Thoracic aorta (tissue), 2 donors: ENCODE data around the gene SLC8A1. TPM values are rescaled to one million over a fixed set of nuclear protein-coding genes. Genes with fewer than 3 reads are reported as not detected.

Source experiments
- ATAC-seq: fragments of 150-250 bp; one replicate; pipeline ENCODE4 v1.8.0; 2017; ENCODE audit warnings: low read depth; ENCODE audit not compliant: insufficient number of reproducible peaks, low FRiP score
- DNase-seq: peaks from one replicate; pipeline ENCODE4 v3.0.0-alpha.2; 2020; ENCODE audit warnings: low spot score
- H3K27ac ChIP-seq, 2 donors: fragments of 200-600 bp; sonication (generic); 1 replicate in 1 of 2; 2 replicates in 1 of 2; pipeline ENCODE4 v1.5.1; 2016; ENCODE audit warnings: mild to moderate bottlenecking in 2 of 2, moderate library complexity in 2 of 2
- H3K27me3 ChIP-seq: fragments of 200-600 bp; sonication (generic); replicated peaks from 2 replicates; pipeline ENCODE4 v1.6.0; 2016; ENCODE audit warnings: mild to moderate bottlenecking; ENCODE audit not compliant: insufficient read depth
- H3K36me3 ChIP-seq: fragments of 200-600 bp; sonication (generic); one replicate; pipeline ENCODE4 v1.5.1; 2016
- H3K4me1 ChIP-seq, 2 donors: fragments of 200-600 bp; sonication (generic); 1 replicate in 1 of 2; 2 replicates in 1 of 2; pipeline versions ENCODE4 v1.5.1 to v1.6.0; 2016; ENCODE audit warnings: low read depth in 2 of 2, mild to moderate bottlenecking in 1 of 2; ENCODE audit not compliant: control insufficient read depth in 1 of 2
- H3K4me3 ChIP-seq: fragments of 200-600 bp; sonication (generic); 2 replicates; pipeline ENCODE4 v1.5.1; 2016; ENCODE audit warnings: mild to moderate bottlenecking
- H3K9me3 ChIP-seq: fragments of 200-600 bp; sonication (generic); 2 replicates; pipeline ENCODE4 v1.5.1; 2016
- CTCF ChIP-seq: fragments of 200-600 bp; sonication (generic); IDR thresholded peaks from one replicate; pipeline ENCODE4 v1.5.1; 2019; ENCODE audit warnings: antibody characterized with exemption
- total RNA-seq, 2 donors: library from RNA; depleted of rRNA; stranded (reverse); fragments of >200 nt; gene quantifications; one replicate each; pipeline versions ENCODE4 v1.1.0 to v1.2.3, GENCODE V29; 2016

SLC8A1 gene
- total RNA-seq, 2 donors from 2014 or later, result 13.7 to 31.2 TPM

DNA sequence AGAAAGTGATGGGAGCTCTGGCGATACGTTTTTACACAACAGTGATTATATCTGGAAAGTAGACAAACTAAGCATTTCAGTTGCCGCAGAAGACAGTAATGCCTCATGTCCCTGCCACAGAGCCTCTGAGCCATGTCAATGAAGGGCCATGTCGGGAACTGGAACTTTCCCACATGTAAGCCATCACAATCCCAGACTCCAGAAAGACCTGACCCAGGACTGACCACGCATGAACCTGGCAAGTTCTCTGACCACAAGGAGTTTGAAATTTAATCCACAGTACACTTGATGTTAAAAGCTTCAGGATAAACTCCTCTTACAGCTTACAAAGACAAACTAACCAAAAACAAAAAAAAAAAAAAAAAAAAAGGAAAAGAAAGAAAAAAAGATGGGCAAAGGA, 267.3 kb downstream of the SLC8A1 start:
- no peak for ATAC-seq
- no peak for DNase-seq
- no peak overlapping the region for H3K27ac ChIP-seq

GRCh38 chr2:40181855-40182254, 270.0 kb downstream of the SLC8A1 start:
- Histone ChIP-seq H3K27ac (no peak overlapping the region), H3K4me1 (peaks cover 0 to 6% of the 10 kb centered on the region in 2 donors), H3K27me3 (no peaks in the 10 kb centered on the region), H3K9me3 (no peaks in the 10 kb centered on the region), H3K36me3 (no peaks in the 10 kb centered on the region), H3K4me3 (no peak overlapping the region)
- DNase-seq (no peak), ATAC-seq (no peak)
- no peak for TF ChIP-seq CTCF

More for the DNA sequence above, 267.3 kb downstream of the SLC8A1 start:
- H3K4me3 ChIP-seq, result no peak overlapping the region
- no peaks in the 10 kb centered on the region for H3K36me3 ChIP-seq
- no peak for TF ChIP-seq CTCF
- H3K9me3 ChIP-seq, result no peaks in the 10 kb centered on the region
- peaks cover 0 to 6% of the 10 kb centered on the region in 2 donors for H3K4me1 ChIP-seq
- H3K27me3 ChIP-seq, result no peaks in the 10 kb centered on the region

- ATAC-seq, result no peak
Measured at GRCh38 chr2:40179801-40180200, 272.1 kb downstream of the SLC8A1 start.

GRCh38 chr2:40178971-40179370, 272.9 kb downstream of the SLC8A1 start:
- ATAC-seq, result no peak
- no peak overlapping the region for H3K4me3 ChIP-seq
- peaks cover 0 to 13% of the 10 kb centered on the region in 2 donors for H3K4me1 ChIP-seq
- no peak for DNase-seq
- H3K36me3 ChIP-seq, result no peaks in the 10 kb centered on the region
- no peaks in the 10 kb centered on the region for H3K9me3 ChIP-seq
- no peaks in the 10 kb centered on the region for H3K27me3 ChIP-seq
- no peak overlapping the region for H3K27ac ChIP-seq
- no peak for TF ChIP-seq CTCF

More at GRCh38 chr2:40179801-40180200, 272.1 kb downstream of the SLC8A1 start:
- Histone ChIP-seq H3K9me3 (no peaks in the 10 kb centered on the region), H3K4me3 (no peak overlapping the region), H3K27me3 (no peaks in the 10 kb centered on the region), H3K36me3 (no peaks in the 10 kb centered on the region), H3K4me1 (peaks cover 0 to 13% of the 10 kb centered on the region in 2 donors), H3K27ac (no peak overlapping the region)
- TF ChIP-seq CTCF, result no peak
- DNase-seq, result no peak

DNA sequence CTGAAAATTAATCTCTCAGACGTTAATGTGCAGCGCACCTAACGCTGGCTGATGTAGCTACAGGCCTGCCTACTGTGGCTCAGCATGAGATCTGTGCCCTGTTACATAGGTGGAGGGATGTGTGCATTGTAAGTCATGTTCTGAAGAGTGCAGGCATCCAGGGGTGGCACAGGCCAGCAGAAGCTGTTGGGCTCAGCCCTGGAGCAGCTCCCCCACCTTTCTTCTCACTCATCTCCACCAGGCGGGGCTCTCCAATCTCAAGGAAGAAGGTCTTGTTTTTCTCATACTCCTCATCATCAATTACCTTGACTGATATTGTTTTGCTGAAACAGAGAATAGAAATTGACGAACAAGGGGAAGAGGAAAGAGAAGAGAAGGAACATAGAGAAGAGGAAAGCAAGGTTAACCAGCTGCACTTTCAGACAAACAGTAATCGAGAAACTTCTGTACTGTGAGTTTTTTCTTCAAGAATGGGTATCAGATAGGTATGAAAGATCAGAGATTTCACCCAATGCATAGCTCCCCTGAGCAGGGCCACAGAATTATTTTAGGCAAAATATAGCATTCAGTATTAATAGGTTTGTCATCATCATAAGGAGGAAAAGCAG, 273.6 kb downstream of the SLC8A1 start:
- Histone ChIP-seq H3K27ac (no peak overlapping the region), H3K4me1 (peaks cover 0 to 13% of the 10 kb centered on the region in 2 donors), H3K36me3 (no peaks in the 10 kb centered on the region), H3K4me3 (no peak overlapping the region), H3K9me3 (no peaks in the 10 kb centered on the region), H3K27me3 (no peaks in the 10 kb centered on the region)
- no peak for TF ChIP-seq CTCF
- DNase-seq (no peak), ATAC-seq (no peak)
